Osteoblast (primary cell): ENCODE measurements around the gene MCM6. TPM values are rescaled to one million over a fixed set of nuclear protein-coding genes. Genes with fewer than 3 reads are reported as not detected.

Experiments used
- DNase-seq: peaks from one replicate; pipeline ENCODE4 v3.0.0; 2011; ENCODE audit warnings: low spot score, mixed read lengths; ENCODE audit not compliant: insufficient read length; ENCODE audit errors: missing footprints
- H2AFZ ChIP-seq: 2 replicates; pipeline ENCODE4 v1.6.0; 2011; ENCODE audit warnings: mild to moderate bottlenecking, low read length
- H3K27ac ChIP-seq: 2 replicates; pipeline ENCODE4 v1.5.1; 2011; ENCODE audit warnings: mild to moderate bottlenecking, low read depth, low read length, moderate library complexity
- H3K27me3 ChIP-seq: 2 replicates; pipeline ENCODE4 v1.6.0; 2012; ENCODE audit warnings: mild to moderate bottlenecking, control low read depth, inconsistent platforms, low read length, moderate library complexity; ENCODE audit not compliant: insufficient read depth
- H3K36me3 ChIP-seq: 2 replicates; pipeline ENCODE4 v1.5.1; 2011; ENCODE audit warnings: mild to moderate bottlenecking, low read length, control low read depth, moderate library complexity; ENCODE audit not compliant: insufficient read depth
- H3K4me1 ChIP-seq: 2 replicates; pipeline ENCODE4 v1.5.1; 2011; ENCODE audit warnings: mild to moderate bottlenecking, low read length, control low read depth, moderate library complexity; ENCODE audit not compliant: insufficient read depth
- H3K4me2 ChIP-seq: 2 replicates; pipeline ENCODE4 v1.6.0; 2011; ENCODE audit warnings: mild to moderate bottlenecking, low read length; ENCODE audit not compliant: insufficient read depth
- H3K4me3 ChIP-seq: fragments of 200-600 bp; sonication (generic); 3 replicates; pipeline ENCODE4 v1.5.1; 2012; ENCODE audit warnings: mild to moderate bottlenecking, low read length, inconsistent platforms; ENCODE audit not compliant: insufficient read depth
- H3K79me2 ChIP-seq: 2 replicates; pipeline ENCODE4 v1.6.0; 2012; ENCODE audit warnings: mild to moderate bottlenecking, low read length, control low read depth, inconsistent platforms; ENCODE audit not compliant: insufficient read depth
- H3K9me3 ChIP-seq: 2 replicates; pipeline ENCODE4 v1.5.1; 2011; ENCODE audit warnings: low read depth, low read length, control low read depth
- H4K20me1 ChIP-seq: 2 replicates; pipeline ENCODE4 v1.6.0; 2012; ENCODE audit warnings: mild to moderate bottlenecking, low read length, control low read depth; ENCODE audit not compliant: insufficient read depth
- total RNA-seq: library from RNA; depleted of rRNA; stranded (reverse); fragments of >200 nt; gene quantifications from 2 replicates; pipeline ENCODE4 v1.2.3, GENCODE V29; 2012
- TF ChIP-seq, protein P1 (sequence below): IDR thresholded peaks from 2 replicates; pipeline ENCODE4 v1.5.1; 2011; ENCODE audit warnings: mild to moderate bottlenecking, low read depth, low read length, moderate library complexity; ENCODE audit errors: extremely low read depth

MCM6 gene
- total RNA-seq, 1 donor: 14.5 TPM

DNA sequence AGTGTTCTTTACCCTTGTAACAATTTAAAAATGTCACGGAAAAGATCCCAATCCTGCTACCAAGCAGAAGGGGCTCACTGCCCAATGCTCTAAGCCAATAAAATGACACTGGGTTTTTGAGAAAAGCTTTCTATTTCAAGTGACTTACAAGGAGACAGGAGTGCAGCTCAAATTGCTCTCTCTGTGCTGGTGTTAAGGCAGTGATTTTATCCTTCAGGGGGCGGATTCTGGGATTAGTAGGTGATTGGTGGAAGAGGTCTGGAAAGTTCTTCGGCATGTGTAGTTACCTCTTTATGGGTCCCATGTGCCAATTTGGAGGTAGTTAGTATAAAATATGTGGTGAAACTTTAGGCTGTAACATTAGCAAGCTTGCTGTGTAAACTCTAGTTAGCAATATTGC lies 27.4 kb upstream of the MCM6 start:
- TF ChIP-seq, protein P1, sequence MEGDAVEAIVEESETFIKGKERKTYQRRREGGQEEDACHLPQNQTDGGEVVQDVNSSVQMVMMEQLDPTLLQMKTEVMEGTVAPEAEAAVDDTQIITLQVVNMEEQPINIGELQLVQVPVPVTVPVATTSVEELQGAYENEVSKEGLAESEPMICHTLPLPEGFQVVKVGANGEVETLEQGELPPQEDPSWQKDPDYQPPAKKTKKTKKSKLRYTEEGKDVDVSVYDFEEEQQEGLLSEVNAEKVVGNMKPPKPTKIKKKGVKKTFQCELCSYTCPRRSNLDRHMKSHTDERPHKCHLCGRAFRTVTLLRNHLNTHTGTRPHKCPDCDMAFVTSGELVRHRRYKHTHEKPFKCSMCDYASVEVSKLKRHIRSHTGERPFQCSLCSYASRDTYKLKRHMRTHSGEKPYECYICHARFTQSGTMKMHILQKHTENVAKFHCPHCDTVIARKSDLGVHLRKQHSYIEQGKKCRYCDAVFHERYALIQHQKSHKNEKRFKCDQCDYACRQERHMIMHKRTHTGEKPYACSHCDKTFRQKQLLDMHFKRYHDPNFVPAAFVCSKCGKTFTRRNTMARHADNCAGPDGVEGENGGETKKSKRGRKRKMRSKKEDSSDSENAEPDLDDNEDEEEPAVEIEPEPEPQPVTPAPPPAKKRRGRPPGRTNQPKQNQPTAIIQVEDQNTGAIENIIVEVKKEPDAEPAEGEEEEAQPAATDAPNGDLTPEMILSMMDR: no peak
- no peaks in the 10 kb centered on the region for H3K27me3 ChIP-seq
- H3K4me3 ChIP-seq: no peak overlapping the region
- H4K20me1 ChIP-seq: no peaks in the 10 kb centered on the region
- H3K4me2 ChIP-seq: no peak overlapping the region
- no peaks in the 10 kb centered on the region for H3K9me3 ChIP-seq
- H3K27ac ChIP-seq: no peak overlapping the region
- DNase-seq: no peak
- H3K36me3 ChIP-seq: peaks cover 26% of the 10 kb centered on the region
- peaks cover 5% of the 10 kb centered on the region for H3K4me1 ChIP-seq
- H2AFZ ChIP-seq: no peak overlapping the region
- no peaks in the 10 kb centered on the region for H3K79me2 ChIP-seq

DNA sequence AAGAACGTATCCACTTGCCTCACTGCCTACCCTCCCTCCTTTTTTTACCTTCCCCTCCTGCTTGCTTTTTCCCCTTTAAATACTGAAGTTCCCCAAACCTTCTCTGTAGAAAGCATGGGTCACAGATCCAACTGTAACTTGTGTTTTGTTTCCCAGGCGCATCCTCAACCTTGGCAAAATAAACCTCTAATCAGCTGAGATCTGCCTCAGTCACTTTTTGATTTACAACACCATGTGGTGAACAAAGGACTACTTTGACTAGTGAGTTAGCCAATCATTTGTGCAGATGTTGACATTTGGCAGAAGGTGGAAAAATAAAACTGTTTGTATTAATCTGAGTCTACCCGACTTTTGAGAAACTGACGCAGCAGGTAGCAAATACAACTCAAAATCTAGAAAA lies 23.3 kb upstream of the MCM6 start:
- Histone ChIP-seq H3K4me2 (no peak overlapping the region), H3K27me3 (no peaks in the 10 kb centered on the region), H2AFZ (no peak overlapping the region), H3K9me3 (no peaks in the 10 kb centered on the region), H3K79me2 (no peaks in the 10 kb centered on the region), H4K20me1 (no peaks in the 10 kb centered on the region), H3K4me1 (peaks cover 4% of the 10 kb centered on the region), H3K27ac (no peak overlapping the region), H3K36me3 (peaks cover 5% of the 10 kb centered on the region), H3K4me3 (no peak overlapping the region)
- DNase-seq: no peak
- TF ChIP-seq, protein P1: no peak

DNA sequence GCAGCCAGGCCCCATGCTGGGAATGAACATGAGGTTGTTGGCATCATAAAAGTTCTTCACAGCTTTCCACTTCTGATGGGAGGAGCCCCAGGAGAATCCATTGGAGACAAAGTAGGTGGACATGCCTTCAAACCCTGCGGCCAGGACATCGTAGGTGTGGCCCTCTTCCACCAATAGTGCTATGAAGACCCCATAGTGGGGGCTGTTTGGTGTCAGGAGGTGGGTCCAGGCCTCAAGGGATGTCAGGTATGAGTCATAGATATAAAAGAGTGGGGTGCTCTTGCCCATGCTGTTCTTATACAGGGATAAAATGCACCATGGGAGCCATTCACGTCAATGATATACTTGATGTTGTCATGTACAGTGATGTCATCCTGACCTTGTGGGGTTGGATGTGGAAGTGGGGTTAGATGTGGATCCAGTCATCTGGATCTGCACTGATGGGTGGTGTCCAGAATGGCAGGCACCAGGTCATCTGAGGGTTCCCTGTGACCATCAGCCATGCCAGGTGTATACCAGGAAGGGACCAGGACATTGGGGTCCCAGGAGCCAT lies 22.1 kb upstream of the MCM6 start:
- no peak for DNase-seq
- Histone ChIP-seq H3K27me3 (no peaks in the 10 kb centered on the region), H3K79me2 (no peaks in the 10 kb centered on the region), H2AFZ (no peak overlapping the region), H4K20me1 (no peaks in the 10 kb centered on the region), H3K36me3 (no peaks in the 10 kb centered on the region), H3K9me3 (no peaks in the 10 kb centered on the region), H3K4me1 (no peaks in the 10 kb centered on the region), H3K4me3 (no peak overlapping the region), H3K27ac (no peak overlapping the region), H3K4me2 (no peak overlapping the region)
- TF ChIP-seq, protein P1: no peak

DNA sequence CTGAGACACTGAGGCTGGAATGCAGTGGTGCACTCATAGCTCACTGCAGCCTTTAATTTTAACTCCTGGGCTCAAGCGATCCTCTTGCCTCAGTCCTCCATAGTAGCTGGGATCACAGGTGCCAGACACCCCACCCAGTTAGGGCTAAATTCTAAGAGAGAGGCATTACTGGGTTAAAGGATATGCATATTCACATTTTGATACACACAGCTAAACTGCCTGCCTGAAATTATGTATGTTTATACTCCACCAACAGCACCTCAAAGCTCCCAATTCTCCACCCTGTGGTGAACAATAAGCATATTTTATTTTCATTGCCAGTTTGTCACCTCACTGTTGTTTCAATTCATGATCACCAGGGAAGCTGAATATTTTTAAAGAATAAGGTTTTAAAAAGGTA lies 18.7 kb upstream of the MCM6 start:
- no peak for DNase-seq
- Histone ChIP-seq H3K27me3 (no peaks in the 10 kb centered on the region), H3K4me1 (no peaks in the 10 kb centered on the region), H3K27ac (no peak overlapping the region), H3K79me2 (no peaks in the 10 kb centered on the region), H3K36me3 (no peaks in the 10 kb centered on the region), H3K4me3 (no peak overlapping the region), H3K9me3 (no peaks in the 10 kb centered on the region), H2AFZ (no peak overlapping the region), H3K4me2 (no peak overlapping the region), H4K20me1 (no peaks in the 10 kb centered on the region)
- TF ChIP-seq, protein P1: no peak
